ENCODE data around the gene GBF1.
A peak's percentile ranks its signal among the peaks of the same experiment; 100 is the strongest.

GBF1 gene

GRCh38 chr10:102375867-102376266 lies 130.5 kb downstream of the GBF1 start:
- Histone ChIP-seq H3K4me1 (ENCODE audit: control insufficient read depth, insufficient read depth, low read length) (no peaks in the 10 kb centered on the region), H3K36me3 (ENCODE audit: control insufficient read depth, insufficient read depth, low read length) (peaks cover 16% of the 10 kb centered on the region), H3K27me3 (ENCODE audit: control insufficient read depth, insufficient read depth, low read length) (no peaks in the 10 kb centered on the region), H3K4me3 (ENCODE audit: low read length) (no peak overlapping the region), H3K9me3 (ENCODE audit: control insufficient read depth, low read length) (no peaks in the 10 kb centered on the region), H3K9ac (ENCODE audit: low read length) (no peak overlapping the region)

GRCh38 chr10:102376901-102377300 lies 131.6 kb downstream of the GBF1 start:
- H3K36me3 ChIP-seq (ENCODE audit: control insufficient read depth, insufficient read depth, low read length), result peaks cover 19% of the 10 kb centered on the region

DNA sequence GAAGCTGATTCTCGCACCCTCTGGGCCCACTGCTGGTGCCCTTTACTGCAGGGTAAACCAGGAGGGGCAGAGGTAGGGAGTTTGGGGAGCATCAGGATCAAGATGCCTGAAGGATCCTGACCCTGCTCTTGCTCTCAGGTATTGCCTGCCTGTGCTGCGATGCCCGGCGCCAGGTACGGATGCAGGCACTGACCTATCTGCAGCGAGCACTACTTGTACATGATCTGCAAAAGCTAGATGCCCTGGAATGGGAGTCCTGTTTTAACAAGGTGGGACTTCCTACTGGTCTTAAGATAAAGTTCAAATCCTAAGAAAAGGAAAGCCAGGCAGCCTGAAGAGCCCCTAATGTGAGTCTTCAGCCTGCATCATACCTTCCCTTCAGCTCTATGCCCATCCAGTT lies 134.1 kb downstream of the GBF1 start:
- no peak overlapping the region for H3K4me3 ChIP-seq (ENCODE audit: low read length)
- H3K9ac ChIP-seq (ENCODE audit: low read length), result no peak overlapping the region
- peaks cover 19% of the 10 kb centered on the region for H3K36me3 ChIP-seq (ENCODE audit: control insufficient read depth, insufficient read depth, low read length)
- no peaks in the 10 kb centered on the region for H3K27me3 ChIP-seq (ENCODE audit: control insufficient read depth, insufficient read depth, low read length)
- no peaks in the 10 kb centered on the region for H3K4me1 ChIP-seq (ENCODE audit: control insufficient read depth, insufficient read depth, low read length)
- H3K9me3 ChIP-seq (ENCODE audit: control insufficient read depth, low read length), result no peaks in the 10 kb centered on the region

More at GRCh38 chr10:102376901-102377300, 131.6 kb downstream of the GBF1 start:
- H3K9ac ChIP-seq (ENCODE audit: low read length), result no peak overlapping the region
- H3K9me3 ChIP-seq (ENCODE audit: control insufficient read depth, low read length), result no peaks in the 10 kb centered on the region
- H3K27me3 ChIP-seq (ENCODE audit: control insufficient read depth, insufficient read depth, low read length), result no peaks in the 10 kb centered on the region
- no peak overlapping the region for H3K4me3 ChIP-seq (ENCODE audit: low read length)
- no peaks in the 10 kb centered on the region for H3K4me1 ChIP-seq (ENCODE audit: control insufficient read depth, insufficient read depth, low read length)

DNA sequence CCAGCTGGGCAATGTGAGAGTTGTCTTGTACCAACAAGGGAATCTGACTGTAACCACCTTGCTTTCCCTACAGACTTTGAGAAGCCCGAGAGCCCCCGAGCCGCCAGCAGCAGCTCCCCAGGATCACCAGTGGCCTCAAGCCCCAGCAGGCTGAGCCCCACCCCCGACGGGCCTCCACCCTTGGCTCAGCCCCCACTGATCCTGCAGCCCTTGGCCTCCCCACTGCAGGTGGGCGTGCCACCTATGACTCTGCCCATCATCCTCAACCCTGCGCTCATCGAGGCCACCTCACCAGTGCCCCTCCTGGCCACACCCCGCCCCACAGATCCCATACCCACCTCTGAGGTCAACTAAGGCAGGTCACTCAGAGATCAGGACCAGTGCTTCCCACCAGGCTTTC lies 136.7 kb downstream of the GBF1 start:
- Histone ChIP-seq H3K4me1 (ENCODE audit: control insufficient read depth, insufficient read depth, low read length) (peaks cover 8% of the 10 kb centered on the region), H3K27me3 (ENCODE audit: control insufficient read depth, insufficient read depth, low read length) (no peaks in the 10 kb centered on the region), H3K9ac (ENCODE audit: low read length) (no peak overlapping the region), H3K9me3 (ENCODE audit: control insufficient read depth, low read length) (no peaks in the 10 kb centered on the region), H3K36me3 (ENCODE audit: control insufficient read depth, insufficient read depth, low read length) (peaks cover 12% of the 10 kb centered on the region), H3K4me3 (ENCODE audit: low read length) (no peak overlapping the region)

DNA sequence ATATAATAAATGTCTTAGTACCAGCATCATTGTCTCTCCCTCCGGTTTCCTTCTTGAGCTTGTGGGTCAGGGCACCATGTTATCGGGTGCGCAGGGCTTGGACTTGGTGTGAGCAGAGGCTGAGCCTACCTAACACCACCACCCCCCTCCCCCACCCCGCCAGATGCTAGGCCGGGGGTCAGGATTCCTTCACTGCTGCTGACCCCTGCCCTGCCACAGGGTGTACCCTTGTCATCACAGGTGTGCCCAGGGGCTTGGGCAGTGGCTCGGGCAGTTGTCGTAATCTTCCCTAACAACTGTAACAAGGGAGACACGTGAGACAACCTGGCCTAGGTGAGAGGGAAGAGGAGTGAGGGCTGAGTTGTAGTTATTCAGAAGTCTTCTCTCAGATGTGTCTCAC lies 137.5 kb downstream of the GBF1 start:
- Histone ChIP-seq H3K27me3 (ENCODE audit: control insufficient read depth, insufficient read depth, low read length) (no peaks in the 10 kb centered on the region), H3K9ac (ENCODE audit: low read length) (no peak overlapping the region), H3K36me3 (ENCODE audit: control insufficient read depth, insufficient read depth, low read length) (peaks cover 12% of the 10 kb centered on the region), H3K4me1 (ENCODE audit: control insufficient read depth, insufficient read depth, low read length) (peaks cover 8% of the 10 kb centered on the region), H3K9me3 (ENCODE audit: control insufficient read depth, low read length) (no peaks in the 10 kb centered on the region), H3K4me3 (ENCODE audit: low read length) (no peak overlapping the region)

DNA sequence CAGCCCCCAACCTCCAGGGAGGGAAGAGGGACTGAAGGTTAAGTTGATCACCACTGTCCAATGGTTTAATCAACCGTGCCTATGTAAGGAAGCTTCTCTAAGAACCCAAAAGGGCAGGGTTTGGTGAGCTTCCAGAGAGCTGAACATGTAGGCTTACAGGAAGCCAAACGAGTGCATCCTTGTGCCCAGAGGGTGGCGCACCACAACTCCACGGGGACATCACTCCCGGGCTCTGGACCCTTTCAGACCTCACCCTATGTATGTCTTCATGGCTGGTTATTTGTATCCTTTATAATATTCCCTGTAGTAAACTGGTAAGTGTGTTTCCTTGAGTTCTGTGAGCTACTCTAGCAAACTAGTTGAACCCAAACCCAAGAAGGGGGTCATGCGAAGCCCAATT lies 138.7 kb downstream of the GBF1 start:
- H3K9ac ChIP-seq (ENCODE audit: low read length), result no peak overlapping the region
- H3K4me3 ChIP-seq (ENCODE audit: low read length), result no peak overlapping the region
- no peaks in the 10 kb centered on the region for H3K27me3 ChIP-seq (ENCODE audit: control insufficient read depth, insufficient read depth, low read length)
- peaks cover 8% of the 10 kb centered on the region for H3K4me1 ChIP-seq (ENCODE audit: control insufficient read depth, insufficient read depth, low read length)
- H3K36me3 ChIP-seq (ENCODE audit: control insufficient read depth, insufficient read depth, low read length), result peaks cover 12% of the 10 kb centered on the region
- no peaks in the 10 kb centered on the region for H3K9me3 ChIP-seq (ENCODE audit: control insufficient read depth, low read length)

DNA sequence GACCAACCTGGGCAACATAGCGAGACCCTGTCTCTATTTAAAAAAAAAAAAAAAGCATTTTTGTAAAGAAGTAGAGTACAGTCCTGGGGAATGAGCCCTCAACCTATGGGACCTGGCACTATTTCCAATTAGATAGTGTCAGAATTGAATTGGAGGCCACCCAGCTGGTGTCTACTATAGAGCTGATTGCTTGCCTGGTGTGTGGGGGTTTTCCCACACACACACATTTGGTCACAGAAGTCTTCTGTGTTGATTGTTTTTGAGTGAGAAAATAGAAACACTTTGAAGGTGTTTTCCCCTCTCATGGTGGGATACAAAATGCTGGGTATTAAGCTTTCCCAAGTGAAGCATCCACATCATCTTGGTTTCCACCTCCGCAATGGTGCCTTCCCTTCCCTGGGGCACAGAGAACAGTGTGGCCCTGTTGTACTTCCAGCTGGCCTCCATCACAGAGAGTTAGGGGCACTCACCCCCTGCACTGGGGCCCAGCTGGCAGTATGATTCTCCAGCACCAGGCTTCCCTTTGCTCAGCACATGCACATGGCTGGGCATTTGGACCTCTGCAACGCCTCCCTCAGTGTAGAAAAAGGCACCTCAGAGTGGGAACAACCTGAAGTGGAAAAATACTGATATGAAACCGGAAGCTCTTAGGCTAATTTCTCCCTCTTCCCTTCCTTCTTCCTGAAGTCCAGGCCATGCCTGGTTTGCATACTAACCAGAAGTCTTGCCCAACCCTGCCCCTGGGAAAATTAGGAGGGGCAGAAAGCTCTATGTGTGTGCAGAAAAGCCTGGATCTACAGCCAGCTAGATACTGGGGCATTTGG lies 139.5 kb downstream of the GBF1 start:
- Histone ChIP-seq H3K4me3 (ENCODE audit: low read length) (no peak overlapping the region), H3K9ac (ENCODE audit: low read length) (no peak overlapping the region), H3K27me3 (ENCODE audit: control insufficient read depth, insufficient read depth, low read length) (no peaks in the 10 kb centered on the region), H3K9me3 (ENCODE audit: control insufficient read depth, low read length) (no peaks in the 10 kb centered on the region), H3K36me3 (ENCODE audit: control insufficient read depth, insufficient read depth, low read length) (peaks cover 10% of the 10 kb centered on the region), H3K4me1 (ENCODE audit: control insufficient read depth, insufficient read depth, low read length) (peaks cover 12% of the 10 kb centered on the region)

GRCh38 chr10:102389894-102390293 lies 144.6 kb downstream of the GBF1 start:
- peaks cover 13% of the 10 kb centered on the region for H3K4me1 ChIP-seq (ENCODE audit: control insufficient read depth, insufficient read depth, low read length)
- no peaks in the 10 kb centered on the region for H3K27me3 ChIP-seq (ENCODE audit: control insufficient read depth, insufficient read depth, low read length)
- no peak overlapping the region for H3K4me3 ChIP-seq (ENCODE audit: low read length)
- no peak overlapping the region for H3K9ac ChIP-seq (ENCODE audit: low read length)
- H3K36me3 ChIP-seq (ENCODE audit: control insufficient read depth, insufficient read depth, low read length), result no peaks in the 10 kb centered on the region
- H3K9me3 ChIP-seq (ENCODE audit: control insufficient read depth, low read length), result no peaks in the 10 kb centered on the region

- Histone ChIP-seq H3K27me3 (ENCODE audit: control insufficient read depth, insufficient read depth, low read length) (no peaks in the 10 kb centered on the region), H3K4me3 (ENCODE audit: low read length) (no peak overlapping the region), H3K4me1 (ENCODE audit: control insufficient read depth, insufficient read depth, low read length) (peaks cover 18% of the 10 kb centered on the region)
These were observed 147.0 kb downstream of the GBF1 start for GRCh38 chr10:102392306-102392705.

GRCh38 chr10:102393411-102394078 lies 148.2 kb downstream of the GBF1 start:
- H3K9ac ChIP-seq (ENCODE audit: low read length), result peak overlapping the region; percentile 82
- peak overlapping the region; percentile 94 for H3K4me3 ChIP-seq (ENCODE audit: low read length)
- H3K4me1 ChIP-seq (ENCODE audit: control insufficient read depth, insufficient read depth, low read length), result peaks cover 21% of the 10 kb centered on the region
- H3K27me3 ChIP-seq (ENCODE audit: control insufficient read depth, insufficient read depth, low read length), result no peaks in the 10 kb centered on the region
- no peaks in the 10 kb centered on the region for H3K36me3 ChIP-seq (ENCODE audit: control insufficient read depth, insufficient read depth, low read length)
- no peaks in the 10 kb centered on the region for H3K9me3 ChIP-seq (ENCODE audit: control insufficient read depth, low read length)

More at GRCh38 chr10:102392306-102392705, 147.0 kb downstream of the GBF1 start:
- no peak overlapping the region for H3K9ac ChIP-seq (ENCODE audit: low read length)
- H3K36me3 ChIP-seq (ENCODE audit: control insufficient read depth, insufficient read depth, low read length), result no peaks in the 10 kb centered on the region
- H3K9me3 ChIP-seq (ENCODE audit: control insufficient read depth, low read length), result no peaks in the 10 kb centered on the region

GRCh38 chr10:102394079-102394800 lies 148.9 kb downstream of the GBF1 start:
- H3K4me1 ChIP-seq (ENCODE audit: control insufficient read depth, insufficient read depth, low read length), result peaks cover 23% of the 10 kb centered on the region
- no peaks in the 10 kb centered on the region for H3K27me3 ChIP-seq (ENCODE audit: control insufficient read depth, insufficient read depth, low read length)
- H3K9ac ChIP-seq (ENCODE audit: low read length), result peak overlapping the region; percentile 82
- no peaks in the 10 kb centered on the region for H3K36me3 ChIP-seq (ENCODE audit: control insufficient read depth, insufficient read depth, low read length)
- no peaks in the 10 kb centered on the region for H3K9me3 ChIP-seq (ENCODE audit: control insufficient read depth, low read length)
- H3K4me3 ChIP-seq (ENCODE audit: low read length), result peak overlapping the region; percentile 94
